SK-N-SH (cell line): ENCODE results near the gene VPS26B.

Source experiments
- CHD2 ChIP-seq: fragments of 150-350 bp; IDR thresholded peaks from 2 replicates; pipeline ENCODE4 v1.6.1; 2018; ENCODE audit warnings: low read length; ENCODE audit not compliant: partially characterized antibody
- EZH2phosphoT487 ChIP-seq: fragments of 200-600 bp; sonication (generic); IDR thresholded peaks from 2 replicates; pipeline ENCODE4 v1.6.1; 2017; ENCODE audit warnings: low read depth, mixed run types, mild to moderate bottlenecking, antibody characterized with exemption, moderate library complexity, borderline replicate concordance
- RCOR1 ChIP-seq: fragments of 150-350 bp; IDR thresholded peaks from 2 replicates; pipeline ENCODE4 v1.6.1; 2017; ENCODE audit warnings: antibody characterized with exemption, low read length
- SMC3 ChIP-seq: IDR thresholded peaks from 2 replicates; pipeline ENCODE4 v1.6.1; 2012; ENCODE audit warnings: low read depth, low read length, improper control_type of control experiment
- YY1 ChIP-seq: IDR thresholded peaks from 2 replicates; pipeline ENCODE4 v1.4.0; 2012; ENCODE audit warnings: low read depth, mild to moderate bottlenecking

DNA sequence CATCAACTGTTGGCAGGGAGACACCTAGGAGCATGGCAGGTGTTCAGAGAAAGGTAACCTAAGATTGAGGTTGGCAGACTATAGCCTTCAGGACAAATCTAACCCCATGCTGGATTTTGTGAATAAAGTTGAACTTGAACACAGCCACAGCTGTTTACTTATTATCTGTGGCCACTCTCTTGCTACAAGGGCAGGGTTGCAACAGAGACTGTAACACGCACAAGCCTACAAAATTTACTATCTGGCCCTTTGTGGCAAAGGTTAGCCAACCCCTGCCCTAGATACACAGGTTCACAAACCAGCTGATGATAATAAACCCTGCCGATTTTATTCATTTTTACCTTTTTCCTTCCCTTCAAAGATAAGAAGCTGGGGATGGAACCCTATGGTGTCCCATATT, 26.2 kb downstream of the VPS26B start:
- TF ChIP-seq RCOR1 (no peak), SMC3 (no peak), YY1 (no peak), CHD2 (no peak), EZH2phosphoT487 (no peak)
